Peyer's patch (tissue), 4 donors: ENCODE measurements around the gene NOMO2. TPM values are rescaled to one million over a fixed set of nuclear protein-coding genes. Genes with fewer than 3 reads are reported as not detected.
"Not testable (repeated sequence)": the region's sequence is repeated elsewhere in the genome, so short reads cannot be mapped to it uniquely, and the experiment has no call there.

Source experiments
- DNase-seq, 3 donors: peaks; one replicate each; pipeline ENCODE4 v3.0.0-alpha.2; 2017 to 2019
- H3K27ac ChIP-seq, 4 donors: fragments of 200-600 bp; sonication (generic); one replicate each; pipeline ENCODE4 v1.5.1; 2016 to 2019
- H3K27me3 ChIP-seq, 2 donors: fragments of 200-600 bp; sonication (generic); one replicate each; pipeline ENCODE4 v1.5.1; 2019
- H3K36me3 ChIP-seq, 3 donors: fragments of 200-600 bp; sonication (generic); one replicate each; pipeline ENCODE4 v1.5.1; 2016 to 2019
- H3K4me1 ChIP-seq, 4 donors: fragments of 200-600 bp; sonication (generic); one replicate each; pipeline ENCODE4 v1.5.1; 2016 to 2019
- H3K4me3 ChIP-seq, 4 donors: fragments of 200-600 bp; sonication (generic); 1 replicate in 3 of 4; 2 replicates in 1 of 4; pipeline ENCODE4 v1.5.1; 2016 to 2019; ENCODE audit warnings: mild to moderate bottlenecking in 1 of 4
- H3K9me3 ChIP-seq, 4 donors: fragments of 200-600 bp; sonication (generic); one replicate each; pipeline ENCODE4 v1.5.1; 2016 to 2019; ENCODE audit warnings: mild to moderate bottlenecking in 1 of 4
- total RNA-seq, 4 donors: library from RNA; depleted of rRNA; stranded (reverse); fragments of >200 nt; gene quantifications; one replicate each; pipeline ENCODE4 v1.1.0, GENCODE V29; 2016
- TF ChIP-seq, protein P1 (sequence below), 6 experiments: fragments of 450-650 bp in 4 of 6; fragments of 200-600 bp in 2 of 6; sonication (generic) in 1 of 6; IDR thresholded peaks; one replicate each; pipeline ENCODE4 v1.5.1; 2017 to 2019; ENCODE audit warnings: antibody characterized with exemption in 6 of 6, mild to moderate bottlenecking in 3 of 6, moderate library complexity in 1 of 6

NOMO2 gene, protein sequence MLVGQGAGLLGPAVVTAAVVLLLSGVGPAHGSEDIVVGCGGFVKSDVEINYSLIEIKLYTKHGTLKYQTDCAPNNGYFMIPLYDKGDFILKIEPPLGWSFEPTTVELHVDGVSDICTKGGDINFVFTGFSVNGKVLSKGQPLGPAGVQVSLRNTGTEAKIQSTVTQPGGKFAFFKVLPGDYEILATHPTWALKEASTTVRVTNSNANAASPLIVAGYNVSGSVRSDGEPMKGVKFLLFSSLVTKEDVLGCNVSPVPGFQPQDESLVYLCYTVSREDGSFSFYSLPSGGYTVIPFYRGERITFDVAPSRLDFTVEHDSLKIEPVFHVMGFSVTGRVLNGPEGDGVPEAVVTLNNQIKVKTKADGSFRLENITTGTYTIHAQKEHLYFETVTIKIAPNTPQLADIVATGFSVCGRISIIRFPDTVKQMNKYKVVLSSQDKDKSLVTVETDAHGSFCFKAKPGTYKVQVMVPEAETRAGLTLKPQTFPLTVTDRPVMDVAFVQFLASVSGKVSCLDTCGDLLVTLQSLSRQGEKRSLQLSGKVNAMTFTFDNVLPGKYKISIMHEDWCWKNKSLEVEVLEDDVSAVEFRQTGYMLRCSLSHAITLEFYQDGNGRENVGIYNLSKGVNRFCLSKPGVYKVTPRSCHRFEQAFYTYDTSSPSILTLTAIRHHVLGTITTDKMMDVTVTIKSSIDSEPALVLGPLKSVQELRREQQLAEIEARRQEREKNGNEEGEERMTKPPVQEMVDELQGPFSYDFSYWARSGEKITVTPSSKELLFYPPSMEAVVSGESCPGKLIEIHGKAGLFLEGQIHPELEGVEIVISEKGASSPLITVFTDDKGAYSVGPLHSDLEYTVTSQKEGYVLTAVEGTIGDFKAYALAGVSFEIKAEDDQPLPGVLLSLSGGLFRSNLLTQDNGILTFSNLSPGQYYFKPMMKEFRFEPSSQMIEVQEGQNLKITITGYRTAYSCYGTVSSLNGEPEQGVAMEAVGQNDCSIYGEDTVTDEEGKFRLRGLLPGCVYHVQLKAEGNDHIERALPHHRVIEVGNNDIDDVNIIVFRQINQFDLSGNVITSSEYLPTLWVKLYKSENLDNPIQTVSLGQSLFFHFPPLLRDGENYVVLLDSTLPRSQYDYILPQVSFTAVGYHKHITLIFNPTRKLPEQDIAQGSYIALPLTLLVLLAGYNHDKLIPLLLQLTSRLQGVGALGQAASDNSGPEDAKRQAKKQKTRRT
- 10 to 100 TPM; 32.2 to 92.5 (median 63.7) TPM for total RNA-seq

DNA sequence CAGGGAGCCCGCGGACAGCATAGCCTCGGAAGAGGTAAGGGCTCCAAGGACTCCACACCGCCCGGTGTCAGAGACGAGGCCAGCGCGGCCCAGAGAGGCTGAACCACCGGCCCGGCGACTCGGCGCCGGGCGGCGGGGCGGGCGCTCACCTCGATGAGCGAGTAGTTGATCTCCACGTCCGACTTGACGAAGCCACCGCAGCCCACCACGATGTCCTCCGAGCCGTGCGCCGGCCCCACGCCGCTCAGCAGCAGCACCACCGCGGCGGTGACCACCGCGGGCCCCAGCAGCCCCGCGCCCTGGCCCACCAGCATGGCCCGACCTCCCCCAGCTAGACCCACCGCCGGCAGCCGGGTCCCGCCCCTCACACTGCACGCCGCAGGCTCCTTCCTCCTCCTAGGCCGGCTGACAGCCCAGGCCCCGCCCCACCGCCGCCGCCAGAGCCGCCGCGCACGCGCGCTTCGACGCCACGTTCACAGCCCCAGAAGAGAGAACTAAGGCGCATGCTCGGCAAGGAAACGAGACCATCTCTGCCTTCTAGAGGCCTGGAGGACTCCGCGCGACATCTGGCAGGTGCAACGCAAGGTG is at the start of gene NOMO2:
Gene NOMO2, minus strand, starts transcription at position 371 of the 588 bp plus-strand sequence. Its CDS starts 57 bp downstream, at position 314.
- H3K9me3 ChIP-seq, H3K27me3 ChIP-seq, H3K4me1 ChIP-seq, H3K36me3 ChIP-seq: not testable (repeated sequence)
- peak within 1 kb of the TSS; percentile 60 to 68 (median 66) for H3K4me3 ChIP-seq
- TF ChIP-seq, protein P1, sequence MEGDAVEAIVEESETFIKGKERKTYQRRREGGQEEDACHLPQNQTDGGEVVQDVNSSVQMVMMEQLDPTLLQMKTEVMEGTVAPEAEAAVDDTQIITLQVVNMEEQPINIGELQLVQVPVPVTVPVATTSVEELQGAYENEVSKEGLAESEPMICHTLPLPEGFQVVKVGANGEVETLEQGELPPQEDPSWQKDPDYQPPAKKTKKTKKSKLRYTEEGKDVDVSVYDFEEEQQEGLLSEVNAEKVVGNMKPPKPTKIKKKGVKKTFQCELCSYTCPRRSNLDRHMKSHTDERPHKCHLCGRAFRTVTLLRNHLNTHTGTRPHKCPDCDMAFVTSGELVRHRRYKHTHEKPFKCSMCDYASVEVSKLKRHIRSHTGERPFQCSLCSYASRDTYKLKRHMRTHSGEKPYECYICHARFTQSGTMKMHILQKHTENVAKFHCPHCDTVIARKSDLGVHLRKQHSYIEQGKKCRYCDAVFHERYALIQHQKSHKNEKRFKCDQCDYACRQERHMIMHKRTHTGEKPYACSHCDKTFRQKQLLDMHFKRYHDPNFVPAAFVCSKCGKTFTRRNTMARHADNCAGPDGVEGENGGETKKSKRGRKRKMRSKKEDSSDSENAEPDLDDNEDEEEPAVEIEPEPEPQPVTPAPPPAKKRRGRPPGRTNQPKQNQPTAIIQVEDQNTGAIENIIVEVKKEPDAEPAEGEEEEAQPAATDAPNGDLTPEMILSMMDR (IDR thresholded peaks at IDR 0.05) = peak in 1 of 6 experiments; percentile 27
- H3K27ac ChIP-seq = peak within 1 kb of the TSS; percentile 53 to 76 (median 66)
- peak; percentile 46 to 96 (median 80) for DNase-seq

DNA sequence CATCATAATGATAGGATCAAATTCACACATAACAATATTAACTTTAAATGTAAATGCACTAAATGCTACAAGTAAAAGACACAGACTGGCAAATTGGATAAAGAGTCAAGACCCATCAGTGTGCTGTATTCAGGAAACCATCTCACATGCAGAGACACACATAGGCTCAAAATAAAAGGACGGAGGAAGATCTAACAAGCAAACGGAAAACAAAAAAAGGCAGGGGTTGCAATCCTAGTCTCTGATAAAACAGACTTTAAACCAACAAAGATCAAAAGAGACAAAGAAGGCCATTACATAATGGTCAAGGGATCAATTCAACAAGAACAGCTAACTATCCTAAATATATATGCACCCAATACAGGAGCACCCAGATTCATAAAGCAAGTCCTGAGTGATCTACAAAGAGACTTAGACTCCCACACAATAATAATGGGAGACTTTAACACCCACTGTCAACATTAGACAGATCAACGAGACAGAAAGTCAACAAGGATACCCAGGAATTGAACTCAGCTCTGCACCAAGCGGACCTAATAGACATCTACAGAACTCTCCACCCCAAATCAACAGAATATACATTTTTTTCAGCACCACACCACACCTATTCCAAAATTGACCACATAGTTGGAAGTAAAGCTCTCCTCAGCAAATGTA is 48.4 kb upstream of the NOMO2 start:
- H3K4me3 ChIP-seq, H3K9me3 ChIP-seq, H3K27ac ChIP-seq, DNase-seq, H3K36me3 ChIP-seq, H3K4me1 ChIP-seq, H3K27me3 ChIP-seq: not testable (repeated sequence)

GRCh38 chr16:18608271-18608670 is 46.4 kb upstream of the NOMO2 start:
- H3K9me3 ChIP-seq, H3K27me3 ChIP-seq, H3K4me1 ChIP-seq, DNase-seq, H3K4me3 ChIP-seq, H3K27ac ChIP-seq, H3K36me3 ChIP-seq: not testable (repeated sequence)

- H3K4me1 ChIP-seq, H3K9me3 ChIP-seq, H3K27me3 ChIP-seq, H3K4me3 ChIP-seq, H3K27ac ChIP-seq, H3K36me3 ChIP-seq, DNase-seq: not testable (repeated sequence)
Observed at GRCh38 chr16:18603572-18604246, 41.8 kb upstream of the NOMO2 start.

GRCh38 chr16:18598582-18598981 is 36.7 kb upstream of the NOMO2 start:
- H3K36me3 ChIP-seq, H3K4me3 ChIP-seq, H3K27me3 ChIP-seq, H3K9me3 ChIP-seq, H3K4me1 ChIP-seq, H3K27ac ChIP-seq, DNase-seq: not testable (repeated sequence)

DNA sequence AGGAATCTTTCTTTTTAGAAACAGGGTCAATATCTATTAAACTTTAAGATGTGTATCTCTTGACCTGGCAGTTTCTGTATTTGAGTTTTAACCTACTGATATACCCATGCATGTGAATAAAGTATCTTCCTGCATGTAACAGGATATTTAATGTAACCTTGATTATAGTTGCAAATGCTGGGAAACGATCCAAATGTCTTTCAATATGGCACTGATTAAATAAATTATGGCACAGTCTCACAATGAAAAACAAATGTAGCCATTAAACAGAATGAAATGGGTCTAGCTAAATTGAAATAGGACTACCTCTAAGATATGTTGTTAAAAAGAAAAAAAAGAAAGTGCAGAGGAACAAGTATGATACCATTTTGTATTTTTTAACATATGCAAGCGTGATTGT is 35.8 kb upstream of the NOMO2 start:
- not testable (repeated sequence) for DNase-seq, H3K27ac ChIP-seq, H3K27me3 ChIP-seq, H3K4me3 ChIP-seq, H3K4me1 ChIP-seq, H3K9me3 ChIP-seq, H3K36me3 ChIP-seq

- not testable (repeated sequence) for H3K4me3 ChIP-seq, H3K27me3 ChIP-seq, H3K4me1 ChIP-seq, H3K9me3 ChIP-seq, H3K27ac ChIP-seq, H3K36me3 ChIP-seq, DNase-seq
Observed at GRCh38 chr16:18597319-18597718, 35.4 kb upstream of the NOMO2 start.

- not testable (repeated sequence) for DNase-seq, H3K27ac ChIP-seq, H3K27me3 ChIP-seq, H3K36me3 ChIP-seq, H3K4me1 ChIP-seq, H3K9me3 ChIP-seq, H3K4me3 ChIP-seq
Observed at GRCh38 chr16:18595796-18596195, 33.9 kb upstream of the NOMO2 start.

- H3K27me3 ChIP-seq, H3K4me3 ChIP-seq, H3K36me3 ChIP-seq, DNase-seq, H3K9me3 ChIP-seq, H3K4me1 ChIP-seq, H3K27ac ChIP-seq: not testable (repeated sequence)
Observed at GRCh38 chr16:18594880-18595279, 33.0 kb upstream of the NOMO2 start.

- not testable (repeated sequence) for H3K36me3 ChIP-seq, H3K4me1 ChIP-seq, H3K4me3 ChIP-seq, H3K9me3 ChIP-seq, H3K27ac ChIP-seq, H3K27me3 ChIP-seq
- DNase-seq = peak in 1 of 3 donors; percentile 46
Observed at GRCh38 chr16:18593904-18594303, 32.0 kb upstream of the NOMO2 start.

DNA sequence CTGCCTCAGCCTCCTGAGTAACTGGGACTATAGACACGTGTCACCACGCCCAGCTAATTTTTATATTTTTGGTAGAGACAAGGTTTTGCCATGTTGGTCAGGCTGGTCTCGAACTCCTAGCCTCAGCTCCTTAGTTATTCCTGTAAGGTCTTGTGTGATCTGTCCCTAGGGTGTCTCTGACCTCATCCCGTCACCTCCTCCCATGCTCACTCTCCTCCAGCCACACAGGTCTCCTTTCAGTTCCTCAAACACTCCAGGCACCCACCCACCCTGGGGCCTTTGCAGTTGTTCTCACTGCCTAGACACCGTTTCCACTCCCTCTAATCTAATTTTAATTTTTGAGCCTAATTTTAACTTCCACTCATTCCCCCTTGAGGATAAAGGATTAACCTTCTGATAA is 31.1 kb upstream of the NOMO2 start:
- not testable (repeated sequence) for H3K27me3 ChIP-seq, H3K9me3 ChIP-seq, H3K27ac ChIP-seq, H3K4me3 ChIP-seq, H3K4me1 ChIP-seq, DNase-seq, H3K36me3 ChIP-seq
